ENCODE results near the gene BPGM.

GRCh38 chr7:134627775-134628153, 18.9 kb upstream of the BPGM start:
- TF ChIP-seq CTCF (IDR thresholded peaks at IDR 0.05; ENCODE audit: insufficient read depth, low read depth, low read length) (no peak), EZH2 (IDR thresholded peaks at IDR 0.05; ENCODE audit: insufficient read depth, low read length) (no peak)
